Germinal center (tissue), 1 donor: Measurements from ENCODE around the gene TFAP2D.

Experiments used
- DNase-seq: peaks from one replicate; pipeline ENCODE4 v3.0.0; 2012; ENCODE audit warnings: mixed read lengths, low spot score

Gene TFAP2D

GRCh38 chr6:50819466-50819903 is 106.2 kb downstream of the TFAP2D start:
- DNase-seq: no peak

GRCh38 chr6:50819904-50820868 is 106.9 kb downstream of the TFAP2D start:
- no peak for DNase-seq

- no peak for DNase-seq
These were observed 107.5 kb downstream of the TFAP2D start for GRCh38 chr6:50820869-50821264.

GRCh38 chr6:50821441-50822077 is 108.2 kb downstream of the TFAP2D start:
- DNase-seq: no peak

- DNase-seq: no peak
These were observed 108.8 kb downstream of the TFAP2D start for GRCh38 chr6:50822078-50822476.
